Measurements from ENCODE around the gene NUPR1. TPM values are rescaled to one million over a fixed set of nuclear protein-coding genes. Genes with fewer than 3 reads are reported as not detected.

NUPR1 gene
- total RNA-seq, 2 experiments from 2014 or later, result not detected

DNA sequence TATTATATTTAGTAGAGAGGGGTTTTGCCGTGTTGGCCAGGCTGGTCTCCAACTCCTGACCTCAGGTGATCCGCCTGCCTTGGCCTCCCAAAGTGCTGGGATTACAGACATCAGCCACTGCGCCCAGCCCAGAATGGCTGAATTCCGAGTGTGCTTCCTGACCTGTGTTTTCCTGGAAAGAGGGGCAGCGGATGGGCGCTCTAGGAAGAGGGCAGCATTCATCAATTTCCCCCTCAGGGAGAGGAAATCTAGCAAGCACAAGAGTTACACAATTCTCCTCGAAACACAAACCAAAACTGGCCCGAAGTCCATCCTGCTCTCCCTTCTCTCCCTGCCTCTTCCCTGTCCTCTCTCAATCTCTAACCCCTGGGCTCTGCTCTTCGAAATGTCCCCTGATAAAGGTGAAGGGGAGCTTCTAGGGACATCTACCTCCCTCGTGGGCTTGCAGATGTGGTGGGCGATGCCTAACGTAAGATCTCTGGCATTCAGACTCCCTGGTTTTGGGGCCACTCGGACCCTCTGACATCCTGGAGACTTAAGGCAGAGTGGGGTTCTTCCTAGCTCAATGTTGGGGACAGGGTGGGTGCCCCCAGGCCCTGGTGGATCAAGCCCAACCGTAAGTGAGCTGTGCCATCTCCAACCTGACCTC, 33.2 kb downstream of the NUPR1 start:
- TF ChIP-seq, protein P1, sequence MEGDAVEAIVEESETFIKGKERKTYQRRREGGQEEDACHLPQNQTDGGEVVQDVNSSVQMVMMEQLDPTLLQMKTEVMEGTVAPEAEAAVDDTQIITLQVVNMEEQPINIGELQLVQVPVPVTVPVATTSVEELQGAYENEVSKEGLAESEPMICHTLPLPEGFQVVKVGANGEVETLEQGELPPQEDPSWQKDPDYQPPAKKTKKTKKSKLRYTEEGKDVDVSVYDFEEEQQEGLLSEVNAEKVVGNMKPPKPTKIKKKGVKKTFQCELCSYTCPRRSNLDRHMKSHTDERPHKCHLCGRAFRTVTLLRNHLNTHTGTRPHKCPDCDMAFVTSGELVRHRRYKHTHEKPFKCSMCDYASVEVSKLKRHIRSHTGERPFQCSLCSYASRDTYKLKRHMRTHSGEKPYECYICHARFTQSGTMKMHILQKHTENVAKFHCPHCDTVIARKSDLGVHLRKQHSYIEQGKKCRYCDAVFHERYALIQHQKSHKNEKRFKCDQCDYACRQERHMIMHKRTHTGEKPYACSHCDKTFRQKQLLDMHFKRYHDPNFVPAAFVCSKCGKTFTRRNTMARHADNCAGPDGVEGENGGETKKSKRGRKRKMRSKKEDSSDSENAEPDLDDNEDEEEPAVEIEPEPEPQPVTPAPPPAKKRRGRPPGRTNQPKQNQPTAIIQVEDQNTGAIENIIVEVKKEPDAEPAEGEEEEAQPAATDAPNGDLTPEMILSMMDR (IDR thresholded peaks at IDR 0.05), result no peak
- ATAC-seq, result no peak
- ChIA-PET POLR2A (no interaction called here), CTCF (no interaction called here)
- DNase-seq, result no peak
- H3K36me3 Mint-ChIP-seq (ENCODE audit: low read depth), result no peaks in the 10 kb centered on the region
- no peak overlapping the region for H3K4me3 Mint-ChIP-seq
- no peaks in the 10 kb centered on the region for H3K9me3 Mint-ChIP-seq
- no peaks in the 10 kb centered on the region for H3K27me3 Mint-ChIP-seq
- H3K27ac Mint-ChIP-seq, result no peak overlapping the region
- intact Hi-C loops (cut with micrococcal nuclease), result no loop called here
- H3K4me1 Mint-ChIP-seq (ENCODE audit: low read depth), result peaks cover 18% of the 10 kb centered on the region

GRCh38 chr16:28504707-28505404, 33.9 kb downstream of the NUPR1 start:
- H3K36me3 Mint-ChIP-seq (ENCODE audit: low read depth), result no peaks in the 10 kb centered on the region
- DNase-seq, result no peak
- H3K27ac Mint-ChIP-seq, result no peak overlapping the region
- intact Hi-C loops (cut with micrococcal nuclease), result no loop called here
- ChIA-PET CTCF (no interaction called here), POLR2A (no interaction called here)
- H3K4me1 Mint-ChIP-seq (ENCODE audit: low read depth), result peaks cover 23% of the 10 kb centered on the region
- no peak overlapping the region for H3K4me3 Mint-ChIP-seq
- no peaks in the 10 kb centered on the region for H3K27me3 Mint-ChIP-seq
- no peaks in the 10 kb centered on the region for H3K9me3 Mint-ChIP-seq
- no peak for ATAC-seq
- TF ChIP-seq, protein P1 (IDR thresholded peaks at IDR 0.05), result no peak

DNA sequence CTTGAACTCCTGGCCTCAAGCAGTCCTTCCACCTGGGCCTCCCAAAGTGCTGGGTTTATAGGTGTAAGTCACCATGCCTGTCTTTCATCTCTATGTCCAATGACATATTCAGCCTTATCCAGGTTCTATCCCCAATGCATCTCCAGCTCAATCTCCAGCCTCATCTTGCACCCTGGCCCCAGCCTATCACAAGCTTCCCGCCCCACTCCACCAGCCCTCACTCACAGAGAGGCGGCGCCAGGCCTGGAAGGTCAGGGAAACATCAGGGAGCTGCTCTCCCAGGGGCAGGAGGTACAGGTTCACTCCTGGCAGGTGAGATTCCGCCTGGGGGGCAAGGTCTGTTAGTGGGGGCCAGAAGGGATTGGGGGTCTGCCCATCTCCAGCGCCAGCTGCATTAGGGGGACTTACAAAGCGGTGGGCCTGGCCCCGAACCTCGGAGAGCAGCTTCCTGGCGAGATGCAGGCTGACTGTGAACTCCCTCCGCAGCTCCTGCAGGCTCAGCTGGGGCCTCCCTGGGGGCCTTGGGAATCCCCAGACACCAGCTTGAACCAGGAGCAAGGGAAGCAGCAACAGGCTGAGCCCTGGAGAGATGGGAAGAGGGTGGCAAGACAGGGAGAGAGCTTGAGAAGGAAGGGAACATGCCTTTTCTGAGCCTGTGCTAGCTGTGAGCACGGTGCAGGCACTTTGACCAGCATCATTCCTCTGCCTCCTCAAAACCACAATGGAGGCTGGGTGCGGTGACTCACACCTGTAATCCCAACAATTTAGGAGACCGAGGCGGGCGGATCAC, 35.1 kb downstream of the NUPR1 start:
- POLR2A ChIA-PET, result interaction anchor here (2.1 kb wide), 1 partner anchor 10 kb away, joined by 8 read pairs; the partner anchor contains the start of gene APOBR
- Mint-ChIP-seq H3K9me3 (no peaks in the 10 kb centered on the region), H3K36me3 (ENCODE audit: low read depth) (no peaks in the 10 kb centered on the region), H3K4me1 (ENCODE audit: low read depth) (peaks cover 26% of the 10 kb centered on the region), H3K27ac (no peak overlapping the region), H3K27me3 (no peaks in the 10 kb centered on the region), H3K4me3 (no peak overlapping the region)
- TF ChIP-seq, protein P1 (IDR thresholded peaks at IDR 0.05), result no peak
- ATAC-seq (no peak), DNase-seq (no peak)
- intact Hi-C loops (cut with micrococcal nuclease), result no loop called here
- CTCF ChIA-PET, result interaction anchor here (0.9 to 1.6 kb wide), 2 partner anchors 9 to 187 kb away, joined by 3 to 5 read pairs; partner anchors contain the start of gene APOBR

GRCh38 chr16:28502290-28502689, 36.5 kb downstream of the NUPR1 start:
- POLR2A ChIA-PET, result interaction anchor here (2.1 kb wide), 1 partner anchor 8 kb away, joined by 8 read pairs; the partner anchor contains the start of gene APOBR
- TF ChIP-seq, protein P1 (IDR thresholded peaks at IDR 0.05), result no peak
- H3K27me3 Mint-ChIP-seq, result no peaks in the 10 kb centered on the region
- ATAC-seq (no peak), DNase-seq (no peak)
- H3K9me3 Mint-ChIP-seq, result no peaks in the 10 kb centered on the region
- no peak overlapping the region for H3K27ac Mint-ChIP-seq
- CTCF ChIA-PET, result interaction anchor here (0.9 kb wide), 1 partner anchor 185 kb away, joined by 3 read pairs; no protein-coding TSS in a partner anchor
- no peaks in the 10 kb centered on the region for H3K36me3 Mint-ChIP-seq (ENCODE audit: low read depth)
- intact Hi-C loops (cut with micrococcal nuclease), result no loop called here
- H3K4me1 Mint-ChIP-seq (ENCODE audit: low read depth), result peaks cover 16% of the 10 kb centered on the region
- H3K4me3 Mint-ChIP-seq, result no peak overlapping the region

All from activated CD8-positive, alpha-beta T cell treated with anti-CD3 and anti-CD28 coated beads for 36 hours (primary cell).